HG02588 (cell line): ENCODE results near the gene COL4A5.

Experiments
- ATAC-seq: cut with Tn5 transposase; IDR thresholded peaks from one replicate; pipeline ENCODE4 v1.9.1; 2021; ENCODE audit warnings: mild to moderate bottlenecking, moderate library complexity; ENCODE audit not compliant: unreplicated experiment

The COL4A5 gene

GRCh38 chrX:108737754-108738153, 298.1 kb downstream of the COL4A5 start:
- ATAC-seq = no peak

- ATAC-seq = no peak
These were observed 300.7 kb downstream of the COL4A5 start for GRCh38 chrX:108740299-108740774.
